ENCODE data around the gene SNRPD3. TPM values are rescaled to one million over a fixed set of nuclear protein-coding genes. Genes with fewer than 3 reads are reported as not detected.

The SNRPD3 gene
- polyA plus RNA-seq, 1 of the 3 experiments (the other 2 are of a cell fraction) = 177 TPM

- no peaks in the 10 kb centered on the region for H4K20me1 ChIP-seq (ENCODE audit: insufficient read depth)
- H3K27me3 ChIP-seq (ENCODE audit: insufficient read depth) = no peaks in the 10 kb centered on the region
- H3K9me3 ChIP-seq = no peaks in the 10 kb centered on the region
- H3F3A ChIP-seq (replicated peaks; ENCODE audit: insufficient read depth) = no peaks in the 10 kb centered on the region
- H3K36me3 ChIP-seq (replicated peaks in 1 of 2; ENCODE audit: control insufficient read depth in 1 of 2, insufficient read depth in 2 of 2, low read length in 1 of 2) = no peaks in the 10 kb centered on the region
- H3K4me3 ChIP-seq (ENCODE audit: low read depth in 2 of 2, low read length in 1 of 2) = no peak overlapping the region
- no peaks in the 10 kb centered on the region for H3K79me2 ChIP-seq (ENCODE audit: insufficient read depth)
- DNase-seq = peak; percentile 72
- WGBS (ENCODE audit: low lambda C conversion rate) = 29% methylated on average over 8 of the region's 8 CpGs
- peak overlapping the region in 1 of 2 experiments; percentile 63; a peak in 2 of 4 replicates for H3K27ac ChIP-seq (ENCODE audit: low read depth in 2 of 2, low read length in 1 of 2)
- POLR2A ChIA-PET = interaction anchor here (0.7 to 1.0 kb wide), 3 partner anchors 80 to 129 kb away, joined by 3 to 4 read pairs (median 4); no protein-coding TSS in a partner anchor
- CTCF ChIA-PET = interaction anchor here (0.6 to 5.4 kb wide), 38 partner anchors 14 to 353 kb away, joined by 3 to 59 read pairs (median 4); partner anchors contain the start of gene ADORA2A
- no peak overlapping the region for H3K9ac ChIP-seq
- H3K4me1 ChIP-seq (ENCODE audit: control insufficient read depth in 1 of 2, insufficient read depth in 2 of 2, low read depth in 1 of 2, low read length in 1 of 2) = peaks cover 12 to 57% of the 10 kb centered on the region in 2 experiments; a peak in 3 of 4 replicates
- H3K4me2 ChIP-seq = no peak overlapping the region
- 0 out of 2 replicates have a peak overlapping the region, but pooled peaks have one; percentile 9 for H2AFZ ChIP-seq (ENCODE audit: low read depth)
- H3K9me2 ChIP-seq = no peaks in the 10 kb centered on the region
- peak in 1 of 2 experiments; percentile 53; a peak in 1 of 4 replicates for TF ChIP-seq EP300 (IDR thresholded peaks at IDR 0.05; ENCODE audit: borderline replicate concordance in 1 of 2, low read depth in 1 of 2, low read length in 1 of 2)
- no peak for TF ChIP-seq GABPA (IDR thresholded peaks at IDR 0.05; ENCODE audit: low read depth)
- no peak for TF ChIP-seq USF1 (IDR thresholded peaks at IDR 0.05; ENCODE audit: borderline replicate concordance, low read depth)
- TF ChIP-seq NFIC (IDR thresholded peaks at IDR 0.05; ENCODE audit: borderline replicate concordance) = no peak
- TF ChIP-seq TCF12 (IDR thresholded peaks at IDR 0.05) = peak; percentile 9; the same call in 1 of the 2 replicates
- TF ChIP-seq POLR2AphosphoS5 (IDR thresholded peaks at IDR 0.05; ENCODE audit: low read depth, low read length) = no peak
- 0 out of 2 replicates have a peak, but pooled peaks have one; percentile 6 for TF ChIP-seq FOSL2 (IDR thresholded peaks at IDR 0.05; ENCODE audit: borderline replicate concordance, low read depth)
- TF ChIP-seq IRF3 (IDR thresholded peaks at IDR 0.05; ENCODE audit: low read depth, low read length) = no peak
- TF ChIP-seq RCOR1 (IDR thresholded peaks at IDR 0.05; ENCODE audit: low read length) = peak; percentile 54
- TF ChIP-seq MXI1 (IDR thresholded peaks at IDR 0.05; ENCODE audit: low read depth, low read length) = no peak
- no peak for TF ChIP-seq USF2 (IDR thresholded peaks at IDR 0.05; ENCODE audit: borderline replicate concordance, low read depth, low read length)
- TF ChIP-seq TEAD4 (IDR thresholded peaks at IDR 0.05; ENCODE audit: borderline replicate concordance, insufficient read depth) = no peak
- no peak for TF ChIP-seq ELF1 (IDR thresholded peaks at IDR 0.05)
- no peak for TF ChIP-seq YY1 (IDR thresholded peaks at IDR 0.05; ENCODE audit: low read depth)
- no peak for TF ChIP-seq FOXJ3 (CRISPR knock-in tag; IDR thresholded peaks at IDR 0.05)
- no peak for TF ChIP-seq PBX3 (IDR thresholded peaks at IDR 0.05)
- TF ChIP-seq CTCF (IDR thresholded peaks at IDR 0.05) = peak; percentile 63
- TF ChIP-seq ZBTB33 (IDR thresholded peaks at IDR 0.05; ENCODE audit: borderline replicate concordance, low read depth) = no peak
- TF ChIP-seq RFX5 (IDR thresholded peaks at IDR 0.05; ENCODE audit: low read length) = no peak
- no peak for TF ChIP-seq NRF1 (IDR thresholded peaks at IDR 0.05; ENCODE audit: low read depth, low read length)
- no peak for TF ChIP-seq TAF1 (IDR thresholded peaks at IDR 0.05; ENCODE audit: borderline replicate concordance, low read depth, low read length)
- TF ChIP-seq CHD2 (IDR thresholded peaks at IDR 0.05; ENCODE audit: low read length, partially characterized antibody) = peak; percentile 46
- peak; percentile 63 for TF ChIP-seq SMC3 (IDR thresholded peaks at IDR 0.05; ENCODE audit: low read depth, low read length)
- TF ChIP-seq EZH2phosphoT487 (IDR thresholded peaks at IDR 0.05; ENCODE audit: borderline replicate concordance, low read depth) = no peak
- peak; percentile 88 for TF ChIP-seq RAD21 (IDR thresholded peaks at IDR 0.05; ENCODE audit: low read length)
- TF ChIP-seq RXRA (IDR thresholded peaks at IDR 0.05; ENCODE audit: borderline replicate concordance, low read depth) = no peak
- no peak for TF ChIP-seq JUND (IDR thresholded peaks at IDR 0.05)
- TF ChIP-seq GATA2 (CRISPR knock-in tag; IDR thresholded peaks at IDR 0.05) = peak; percentile 25; the same call in 1 of the 2 replicates
Measured at GRCh38 chr22:24521791-24522245, 34.0 kb upstream of the SNRPD3 start.
